K562 (cell line): ENCODE data around the gene UNC80. TPM values are rescaled to one million over a fixed set of nuclear protein-coding genes. Genes with fewer than 3 reads are reported as not detected.

Experiments used
- CC2D1A ChIP-seq: fragments of 450-650 bp; IDR thresholded peaks from 2 replicates; pipeline ENCODE4 v1.6.1; 2017; ENCODE audit warnings: mild to moderate bottlenecking
- CHCHD3 ChIP-seq: fragments of 250-450 bp; sonication (Bioruptor Pico); IDR thresholded peaks from 2 replicates; pipeline ENCODE4 v2.1.2; 2022; ENCODE audit warnings: mild to moderate bottlenecking
- ELF4 ChIP-seq: fragments of 450-650 bp; formaldehyde crosslinking; IDR thresholded peaks from 2 replicates; pipeline ENCODE4 v1.4.0; 2022; ENCODE audit warnings: missing genetic modification characterization
- FOXM1 ChIP-seq, 2 experiments: fragments of 450-650 bp in 1 of 2; sonication (generic) in 1 of 2; formaldehyde crosslinking in 1 of 2; IDR thresholded peaks; 2 replicates each; pipeline versions ENCODE4 v1.6.1 to v1.9.0; 2017 to 2022; ENCODE audit warnings: low read depth in 2 of 2, mild to moderate bottlenecking in 2 of 2, missing genetic modification reagents in 1 of 2, moderate library complexity in 1 of 2
- GATAD2A ChIP-seq: fragments of 450-650 bp; IDR thresholded peaks from 2 replicates; pipeline ENCODE4 v1.6.1; 2017
- MAFG ChIP-seq: fragments of 450-650 bp; conservative IDR thresholded peaks from 2 replicates; pipeline ENCODE4 v1.6.1; 2016; ENCODE audit warnings: missing genetic modification characterization, missing compliant biosample characterization
- NCOA6 ChIP-seq: fragments of 450-650 bp; IDR thresholded peaks from 2 replicates; pipeline ENCODE4 v1.6.1; 2017; ENCODE audit warnings: mild to moderate bottlenecking
- NFE2 ChIP-seq: IDR thresholded peaks from 2 replicates; pipeline ENCODE4 v1.6.1; 2014; ENCODE audit warnings: antibody characterized with exemption, low read depth
- NFE2L1 ChIP-seq: fragments of 450-650 bp; IDR thresholded peaks from 2 replicates; pipeline ENCODE4 v1.6.1; 2016; ENCODE audit warnings: missing genetic modification characterization, low read depth, mild to moderate bottlenecking, missing compliant biosample characterization, moderate library complexity, borderline replicate concordance
- NFRKB ChIP-seq: fragments of 450-650 bp; IDR thresholded peaks from 2 replicates; pipeline ENCODE4 v1.6.1; 2016; ENCODE audit warnings: low read depth
- PML ChIP-seq: IDR thresholded peaks from 2 replicates; pipeline ENCODE4 v1.6.1; 2012; ENCODE audit warnings: low read length, inconsistent platforms
- POLR2A ChIP-seq: fragments of 450-650 bp; conservative IDR thresholded peaks from 2 replicates; pipeline ENCODE4 v1.6.1; 2016
- POLR3A ChIP-seq: IDR thresholded peaks from 2 replicates; pipeline ENCODE4 v1.6.1; 2011; ENCODE audit warnings: borderline replicate concordance, mild to moderate bottlenecking, moderate library complexity; ENCODE audit not compliant: insufficient read length, insufficient read depth; ENCODE audit errors: extremely low read depth
- RBM22 ChIP-seq: fragments of 200-400 bp; formaldehyde crosslinking; IDR thresholded peaks from 2 replicates; pipeline ENCODE4 v1.6.1; 2018; ENCODE audit warnings: low read length, low read depth; ENCODE audit not compliant: poor library complexity, severe bottlenecking
- STAT5A ChIP-seq: IDR thresholded peaks from 2 replicates; pipeline ENCODE4 v1.6.1; 2012; ENCODE audit warnings: low read length, inconsistent platforms, borderline replicate concordance
- STAT5B ChIP-seq: fragments of 250-450 bp; sonication (Bioruptor Pico); IDR thresholded peaks from 2 replicates; pipeline ENCODE4 v1.8.0; 2021; ENCODE audit warnings: mild to moderate bottlenecking, inconsistent platforms
- TEAD1 ChIP-seq, 2 experiments: fragments of 450-650 bp in 1 of 2; sonication (generic) in 1 of 2; formaldehyde crosslinking; IDR thresholded peaks; 2 replicates each; pipeline versions ENCODE4 v1.4.0 to v1.8.0; 2020 to 2022; ENCODE audit warnings: mild to moderate bottlenecking in 2 of 2, missing genetic modification reagents in 1 of 2
- TFE3 ChIP-seq: fragments of 450-650 bp; formaldehyde crosslinking; IDR thresholded peaks from 2 replicates; pipeline ENCODE4 v1.4.0; 2020; ENCODE audit warnings: mild to moderate bottlenecking, mixed read lengths
- TRIM24 ChIP-seq, 2 experiments: fragments of 450-650 bp; IDR thresholded peaks; 2 replicates each; pipeline ENCODE4 v1.6.1; 2016
- VEZF1 ChIP-seq: fragments of 200-800 bp; sonication (Bioruptor generic); IDR thresholded peaks from 2 replicates; pipeline ENCODE4 v1.6.1; 2017; ENCODE audit warnings: missing genetic modification characterization, missing compliant biosample characterization
- ZNF589 ChIP-seq: fragments of 200-800 bp; sonication (Bioruptor generic); IDR thresholded peaks from 2 replicates; pipeline ENCODE4 v1.6.1; 2016; ENCODE audit warnings: low read depth, missing genetic modification characterization, missing compliant biosample characterization
- polyA plus RNA-seq, 8 experiments: library from polyadenylated mRNA; depleted of rRNA in 4 of 8; stranded (reverse) in 5 of 8; unstranded in 3 of 8; fragments of >200 nt; fragmentation: Nextera tagmentation in 2 of 8; fragmentation: Illumina TruSeq in 1 of 8; extraction: Ambion mirVana in 2 of 8; extraction: Trizol in 1 of 8; gene quantifications; 2 replicates each; pipeline versions ENCODE4 v1.2.1 to v1.2.3, GENCODE V29; 2011 to 2014; ENCODE audit warnings: inconsistent platforms in 1 of 8, missing spikeins in 1 of 8
- total RNA-seq, 7 experiments: library from RNA; depleted of rRNA in 6 of 7; stranded (reverse); fragments of >200 nt in 6 of 7; fragmentation: Illumina TruSeq in 2 of 7; extraction: Trizol in 2 of 7; gene quantifications; 2 replicates each; pipeline versions ENCODE4 v1.2.1 to v1.2.3, GENCODE V29; 2011 to 2021; ENCODE audit warnings: low replicate concordance in 1 of 7
- TF ChIP-seq, protein P1 (sequence below): sonication (generic); formaldehyde crosslinking; IDR thresholded peaks from 2 replicates; pipeline ENCODE4 v1.4.0; 2020; ENCODE audit warnings: mild to moderate bottlenecking, missing genetic modification reagents
- TF ChIP-seq, protein P2 (sequence below), 3 experiments: IDR thresholded peaks in 2 of 3; conservative IDR thresholded peaks in 1 of 3; 2 replicates each; pipeline ENCODE4 v1.5.1; 2011 to 2012; ENCODE audit warnings: low read length in 3 of 3, mild to moderate bottlenecking in 3 of 3, control low read depth in 2 of 3, improper control_type of control experiment in 1 of 3, inconsistent platforms in 1 of 3, low read depth in 1 of 3, mixed read lengths in 1 of 3, moderate library complexity in 1 of 3; ENCODE audit not compliant: insufficient read depth in 2 of 3

The UNC80 gene
- total and polyA plus RNA-seq, 9 of the 15 experiments (the other 6 are each of a cell fraction or from before 2014, with no cell fraction given) = under 0.01 to 0.04 (median 0.01) TPM; not detected in 5

GRCh38 chr2:209988010-209988409 is 216.4 kb downstream of the UNC80 start (continued):
- TF ChIP-seq PML = peak; percentile 63; the same call in 1 of the 2 replicates
- TF ChIP-seq POLR3A = no peak
- TF ChIP-seq VEZF1 = no peak
- peak; percentile 85 for TF ChIP-seq NFE2
- TF ChIP-seq CC2D1A = no peak
- TF ChIP-seq GATAD2A = no peak
- peak; percentile 68 for TF ChIP-seq STAT5A
- TF ChIP-seq, protein P1, sequence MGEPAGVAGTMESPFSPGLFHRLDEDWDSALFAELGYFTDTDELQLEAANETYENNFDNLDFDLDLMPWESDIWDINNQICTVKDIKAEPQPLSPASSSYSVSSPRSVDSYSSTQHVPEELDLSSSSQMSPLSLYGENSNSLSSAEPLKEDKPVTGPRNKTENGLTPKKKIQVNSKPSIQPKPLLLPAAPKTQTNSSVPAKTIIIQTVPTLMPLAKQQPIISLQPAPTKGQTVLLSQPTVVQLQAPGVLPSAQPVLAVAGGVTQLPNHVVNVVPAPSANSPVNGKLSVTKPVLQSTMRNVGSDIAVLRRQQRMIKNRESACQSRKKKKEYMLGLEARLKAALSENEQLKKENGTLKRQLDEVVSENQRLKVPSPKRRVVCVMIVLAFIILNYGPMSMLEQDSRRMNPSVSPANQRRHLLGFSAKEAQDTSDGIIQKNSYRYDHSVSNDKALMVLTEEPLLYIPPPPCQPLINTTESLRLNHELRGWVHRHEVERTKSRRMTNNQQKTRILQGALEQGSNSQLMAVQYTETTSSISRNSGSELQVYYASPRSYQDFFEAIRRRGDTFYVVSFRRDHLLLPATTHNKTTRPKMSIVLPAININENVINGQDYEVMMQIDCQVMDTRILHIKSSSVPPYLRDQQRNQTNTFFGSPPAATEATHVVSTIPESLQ (CRISPR knock-in tag) = no peak
- TF ChIP-seq NFE2L1 (tag) = no peak
- no peak for TF ChIP-seq NFRKB
- peak; percentile 60; the same call in 1 of the 2 replicates for TF ChIP-seq FOXM1 (IDR thresholded peaks at IDR 0.05; ENCODE audit: low read depth)
- no peak for TF ChIP-seq FOXM1 (CRISPR knock-in tag; IDR thresholded peaks at IDR 0.05; ENCODE audit: low read depth)
- no peak for TF ChIP-seq POLR2A
- no peak for TF ChIP-seq NCOA6
- peak; percentile 51 for TF ChIP-seq MAFG (tag)
- no peak for TF ChIP-seq TFE3
- TF ChIP-seq, protein P2, sequence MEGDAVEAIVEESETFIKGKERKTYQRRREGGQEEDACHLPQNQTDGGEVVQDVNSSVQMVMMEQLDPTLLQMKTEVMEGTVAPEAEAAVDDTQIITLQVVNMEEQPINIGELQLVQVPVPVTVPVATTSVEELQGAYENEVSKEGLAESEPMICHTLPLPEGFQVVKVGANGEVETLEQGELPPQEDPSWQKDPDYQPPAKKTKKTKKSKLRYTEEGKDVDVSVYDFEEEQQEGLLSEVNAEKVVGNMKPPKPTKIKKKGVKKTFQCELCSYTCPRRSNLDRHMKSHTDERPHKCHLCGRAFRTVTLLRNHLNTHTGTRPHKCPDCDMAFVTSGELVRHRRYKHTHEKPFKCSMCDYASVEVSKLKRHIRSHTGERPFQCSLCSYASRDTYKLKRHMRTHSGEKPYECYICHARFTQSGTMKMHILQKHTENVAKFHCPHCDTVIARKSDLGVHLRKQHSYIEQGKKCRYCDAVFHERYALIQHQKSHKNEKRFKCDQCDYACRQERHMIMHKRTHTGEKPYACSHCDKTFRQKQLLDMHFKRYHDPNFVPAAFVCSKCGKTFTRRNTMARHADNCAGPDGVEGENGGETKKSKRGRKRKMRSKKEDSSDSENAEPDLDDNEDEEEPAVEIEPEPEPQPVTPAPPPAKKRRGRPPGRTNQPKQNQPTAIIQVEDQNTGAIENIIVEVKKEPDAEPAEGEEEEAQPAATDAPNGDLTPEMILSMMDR (IDR thresholded peaks at IDR 0.05 in 2 of 3, conservative IDR thresholded peaks at IDR 0.05 in 1 of 3; ENCODE audit: insufficient read depth in 2 of 3, low read depth in 1 of 3, low read length in 3 of 3) = no peak
- no peak for TF ChIP-seq ELF4 (CRISPR knock-in tag)
- no peak for TF ChIP-seq CHCHD3
- TF ChIP-seq STAT5B = no peak
- TF ChIP-seq ZNF589 (CRISPR knock-in tag) = no peak
- peak in 1 of 2 experiments; percentile 27; a peak in 1 of 4 replicates for TF ChIP-seq TRIM24 (IDR thresholded peaks at IDR 0.05)
- no peak for TF ChIP-seq RBM22
- TF ChIP-seq TEAD1 (CRISPR knock-in tag; IDR thresholded peaks at IDR 0.05) = 0 out of 4 replicates have a peak, but pooled peaks of 1 of the 2 experiments have one; percentile 40
